GM12864 (cell line): ENCODE results near the gene NKD2.

Experiments
- DNase-seq: peaks from one replicate; pipeline ENCODE4 v3.0.0-alpha.2; 2011; ENCODE audit warnings: low read depth
- H3K4me3 ChIP-seq: 2 replicates; pipeline ENCODE4 v1.5.1; 2011; ENCODE audit warnings: mild to moderate bottlenecking, low read depth, low read length, control low read depth
- CTCF ChIP-seq: IDR thresholded peaks from 2 replicates; pipeline ENCODE4 v1.5.1; 2011; ENCODE audit warnings: low read depth, mild to moderate bottlenecking, moderate library complexity, low read length, control low read depth, inconsistent platforms; ENCODE audit errors: missing control alignments

Gene NKD2

GRCh38 chr5:962386-962785, 46.2 kb upstream of the NKD2 start:
- H3K4me3 ChIP-seq: no peak overlapping the region
- TF ChIP-seq CTCF: no peak
- DNase-seq: no peak

- DNase-seq: no peak
- no peak for TF ChIP-seq CTCF
- H3K4me3 ChIP-seq: no peak overlapping the region
These were observed 45.8 kb upstream of the NKD2 start for GRCh38 chr5:962801-963200.

- no peak for TF ChIP-seq CTCF
- no peak overlapping the region for H3K4me3 ChIP-seq
- no peak for DNase-seq
These were observed 45.3 kb upstream of the NKD2 start for GRCh38 chr5:963310-963672.

- no peak for DNase-seq
- TF ChIP-seq CTCF: no peak
- H3K4me3 ChIP-seq: no peak overlapping the region
These were observed 44.7 kb upstream of the NKD2 start for GRCh38 chr5:963673-964531.

DNA sequence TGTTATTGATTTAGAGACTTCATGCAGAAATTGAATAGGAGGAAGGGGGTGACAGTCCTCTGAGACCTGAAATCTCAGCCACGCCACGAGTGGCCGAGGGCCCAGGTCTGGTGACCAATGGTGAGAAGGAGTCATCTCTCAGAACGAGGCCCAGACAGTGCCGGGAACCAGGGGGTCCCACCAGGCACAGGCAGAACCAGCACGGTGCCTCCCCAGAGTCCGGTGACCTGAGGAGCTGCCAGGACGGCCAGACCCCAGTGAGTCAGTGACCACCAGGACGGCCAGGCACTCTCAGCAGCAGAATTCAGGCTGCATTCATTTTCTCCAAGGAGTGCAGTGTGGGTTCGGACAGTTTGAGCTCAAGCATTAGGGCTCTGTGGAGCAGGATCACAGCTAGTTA, 43.8 kb upstream of the NKD2 start:
- H3K4me3 ChIP-seq: no peak overlapping the region
- no peak for TF ChIP-seq CTCF
- no peak for DNase-seq

DNA sequence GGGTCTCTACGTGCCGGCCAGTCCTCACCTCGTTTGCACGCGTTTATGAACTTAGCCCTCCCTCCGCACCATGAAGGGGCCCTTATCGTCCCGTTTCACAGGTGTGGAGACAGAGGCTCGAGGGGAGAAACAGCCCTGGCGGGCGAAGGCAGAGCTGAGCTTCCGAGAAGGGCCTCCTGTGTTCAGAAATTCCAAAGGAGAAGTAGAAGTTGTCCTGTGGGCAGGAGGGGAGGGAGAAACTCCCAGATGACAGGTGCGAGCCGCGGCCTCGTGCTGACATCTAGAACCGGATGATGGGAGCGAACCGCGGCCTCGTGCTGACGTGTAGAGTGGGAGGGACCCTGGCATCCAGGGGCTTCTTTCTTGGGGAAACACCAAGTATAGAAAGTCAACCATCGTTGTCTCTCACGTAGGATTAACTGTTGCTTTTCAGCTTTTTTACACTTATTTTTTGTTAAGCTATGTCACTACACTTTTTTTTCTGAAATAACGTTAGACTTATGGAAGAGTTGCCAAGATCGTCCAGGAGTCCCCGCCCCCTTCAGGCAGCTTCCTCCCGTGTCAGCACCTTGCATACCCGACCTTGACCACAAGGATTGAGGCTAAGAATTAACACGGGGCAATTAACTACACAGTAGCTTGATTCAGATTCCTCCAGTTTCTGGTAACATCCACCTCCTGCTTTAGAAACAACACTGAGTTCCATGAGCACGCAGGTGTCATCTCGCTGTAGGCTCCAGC, 42.8 kb upstream of the NKD2 start:
- TF ChIP-seq CTCF: no peak
- no peak overlapping the region for H3K4me3 ChIP-seq
- DNase-seq: no peak
